ENCODE measurements around the gene ABCA13. TPM values are rescaled to one million over a fixed set of nuclear protein-coding genes. Genes with fewer than 3 reads are reported as not detected.
A peak's percentile ranks its signal among the peaks of the same experiment; 100 is the strongest.

The ABCA13 gene
- polyA plus RNA-seq, 3 donors: 0.10 to 0.41 (median 0.37) TPM

GRCh38 chr7:48170506-48170905 is 752 bp upstream of the ABCA13 start:
- DNase-seq: no peak
- Histone ChIP-seq H3K27ac (ENCODE audit: low read depth in 1 of 2, low read length in 2 of 2) (no peak overlapping the region), H3K9me3 (replicated peaks in 1 of 2; ENCODE audit: control insufficient read depth in 1 of 2, insufficient read depth in 1 of 2, low read length in 2 of 2) (no peaks in the 10 kb centered on the region), H3K79me2 (ENCODE audit: insufficient read depth, low read length) (no peaks in the 10 kb centered on the region), H3K27me3 (ENCODE audit: control insufficient read depth in 2 of 2, insufficient read depth in 2 of 2, low read length in 2 of 2) (no peaks in the 10 kb centered on the region), H3K9ac (ENCODE audit: insufficient read depth, low read length, poor library complexity, severe bottlenecking) (no peak overlapping the region), H3K4me3 (replicated peaks in 1 of 3; ENCODE audit: low read depth in 2 of 3, low read length in 3 of 3) (no peak overlapping the region), H3K4me1 (ENCODE audit: control insufficient read depth in 1 of 2, insufficient read depth in 2 of 2, low read length in 2 of 2) (peaks cover 4 to 12% of the 10 kb centered on the region in 2 donors), H2AFZ (ENCODE audit: insufficient read depth, low read depth, low read length, poor library complexity, severe bottlenecking) (peak overlapping the region; percentile 22), H4K20me1 (ENCODE audit: insufficient read depth, low read length) (no peaks in the 10 kb centered on the region), H3K4me2 (replicated peaks; ENCODE audit: extremely low read depth, low read length, poor library complexity, severe bottlenecking) (no peak overlapping the region), H3K36me3 (replicated peaks in 1 of 2; ENCODE audit: control insufficient read depth in 1 of 2, insufficient read depth in 2 of 2, low read length in 2 of 2) (no peaks in the 10 kb centered on the region)
- peak overlapping the region in 1 of 7 donors; percentile 44 for H3K27ac Mint-ChIP-seq
- WGBS (ENCODE audit: insufficient coverage): 0% methylated on average over 1 of the region's 3 CpGs
- H3K27me3 Mint-ChIP-seq (ENCODE audit: low read depth in 3 of 3): no peaks in the 10 kb centered on the region
- H3K4me1 Mint-ChIP-seq: peaks cover 19% of the 10 kb centered on the region
- H3K36me3 Mint-ChIP-seq: no peaks in the 10 kb centered on the region
- no peak overlapping the region for H3K4me3 Mint-ChIP-seq
- intact Hi-C loops (cut with micrococcal nuclease): no loop called here
- peaks cover 0 to 4% (median 2%) of the 10 kb centered on the region in 7 donors for H3K9me3 Mint-ChIP-seq
- TF ChIP-seq, protein P1, sequence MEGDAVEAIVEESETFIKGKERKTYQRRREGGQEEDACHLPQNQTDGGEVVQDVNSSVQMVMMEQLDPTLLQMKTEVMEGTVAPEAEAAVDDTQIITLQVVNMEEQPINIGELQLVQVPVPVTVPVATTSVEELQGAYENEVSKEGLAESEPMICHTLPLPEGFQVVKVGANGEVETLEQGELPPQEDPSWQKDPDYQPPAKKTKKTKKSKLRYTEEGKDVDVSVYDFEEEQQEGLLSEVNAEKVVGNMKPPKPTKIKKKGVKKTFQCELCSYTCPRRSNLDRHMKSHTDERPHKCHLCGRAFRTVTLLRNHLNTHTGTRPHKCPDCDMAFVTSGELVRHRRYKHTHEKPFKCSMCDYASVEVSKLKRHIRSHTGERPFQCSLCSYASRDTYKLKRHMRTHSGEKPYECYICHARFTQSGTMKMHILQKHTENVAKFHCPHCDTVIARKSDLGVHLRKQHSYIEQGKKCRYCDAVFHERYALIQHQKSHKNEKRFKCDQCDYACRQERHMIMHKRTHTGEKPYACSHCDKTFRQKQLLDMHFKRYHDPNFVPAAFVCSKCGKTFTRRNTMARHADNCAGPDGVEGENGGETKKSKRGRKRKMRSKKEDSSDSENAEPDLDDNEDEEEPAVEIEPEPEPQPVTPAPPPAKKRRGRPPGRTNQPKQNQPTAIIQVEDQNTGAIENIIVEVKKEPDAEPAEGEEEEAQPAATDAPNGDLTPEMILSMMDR (IDR thresholded peaks at IDR 0.05): no peak

DNA sequence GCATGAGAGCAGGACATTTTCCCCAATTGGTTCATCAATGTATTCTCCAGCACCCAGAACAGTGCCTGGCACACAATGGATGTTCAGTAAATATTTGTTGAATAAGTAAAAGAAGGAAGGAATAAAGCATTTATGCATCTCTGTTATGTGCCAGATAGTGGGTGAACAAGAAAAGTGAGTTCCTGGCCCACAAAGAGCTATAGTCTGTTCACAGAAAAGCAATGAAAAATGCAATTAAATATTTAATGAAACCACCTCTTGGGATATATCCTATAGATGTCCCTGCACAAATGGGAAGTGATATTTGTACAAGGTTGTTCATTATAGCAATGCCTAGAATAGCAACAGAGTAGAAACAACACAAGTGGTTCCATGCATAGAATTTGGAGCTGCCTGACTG is 2.1 kb downstream of the ABCA13 start:
- no peak for DNase-seq
- no peaks in the 10 kb centered on the region for H3K79me2 ChIP-seq (ENCODE audit: insufficient read depth, low read length)
- H3K36me3 ChIP-seq (replicated peaks in 1 of 2; ENCODE audit: control insufficient read depth in 1 of 2, insufficient read depth in 2 of 2, low read length in 2 of 2): no peaks in the 10 kb centered on the region

More for the DNA sequence above, 2.1 kb downstream of the ABCA13 start:
- no peaks in the 10 kb centered on the region for H3K36me3 Mint-ChIP-seq
- H3K27ac Mint-ChIP-seq: no peak overlapping the region
- H3K4me2 ChIP-seq (replicated peaks; ENCODE audit: extremely low read depth, low read length, poor library complexity, severe bottlenecking): no peak overlapping the region
- no peak overlapping the region for H3K27ac ChIP-seq (ENCODE audit: low read depth in 1 of 2, low read length in 2 of 2)
- peaks cover 4 to 12% of the 10 kb centered on the region in 2 donors for H3K4me1 ChIP-seq (ENCODE audit: control insufficient read depth in 1 of 2, insufficient read depth in 2 of 2, low read length in 2 of 2)
- H4K20me1 ChIP-seq (ENCODE audit: insufficient read depth, low read length): no peaks in the 10 kb centered on the region
- TF ChIP-seq, protein P1 (IDR thresholded peaks at IDR 0.05): no peak
- no peaks in the 10 kb centered on the region for H3K27me3 Mint-ChIP-seq (ENCODE audit: low read depth in 3 of 3)
- intact Hi-C loops (cut with micrococcal nuclease): no loop called here
- H3K27me3 ChIP-seq (ENCODE audit: control insufficient read depth in 2 of 2, insufficient read depth in 2 of 2, low read length in 2 of 2): no peaks in the 10 kb centered on the region
- peaks cover 19% of the 10 kb centered on the region for H3K4me1 Mint-ChIP-seq
- H3K4me3 ChIP-seq (replicated peaks in 1 of 3; ENCODE audit: low read depth in 2 of 3, low read length in 3 of 3): no peak overlapping the region
- no peak overlapping the region for H3K9ac ChIP-seq (ENCODE audit: insufficient read depth, low read length, poor library complexity, severe bottlenecking)
- no peak overlapping the region for H3K4me3 Mint-ChIP-seq
- peaks cover 0 to 4% (median 2%) of the 10 kb centered on the region in 7 donors for H3K9me3 Mint-ChIP-seq
- no peaks in the 10 kb centered on the region for H3K9me3 ChIP-seq (replicated peaks in 1 of 2; ENCODE audit: control insufficient read depth in 1 of 2, insufficient read depth in 1 of 2, low read length in 2 of 2)
- H2AFZ ChIP-seq (ENCODE audit: insufficient read depth, low read depth, low read length, poor library complexity, severe bottlenecking): no peak overlapping the region
